ENCODE results near the gene GPR132. TPM values are rescaled to one million over a fixed set of nuclear protein-coding genes. Genes with fewer than 3 reads are reported as not detected.

The GPR132 gene
- total and polyA plus RNA-seq, 5 donors from 2014 or later, result 8.8 to 94.5 (median 17.1) TPM

GRCh38 chr14:105077649-105077995 is 12.4 kb upstream of the GPR132 start:
- H3K4me3 ChIP-seq (ENCODE audit: low read depth, low read length), result no peak overlapping the region
- H3K27me3 Mint-ChIP-seq, result peaks cover 11% of the 10 kb centered on the region
- DNase-seq (no peak), ATAC-seq (ENCODE audit: low read depth in 2 of 2) (no peak)
- H3K36me3 Mint-ChIP-seq, result no peaks in the 10 kb centered on the region
- peak overlapping the region in 2 of 4 donors; percentile 53 to 74 for H3K4me3 Mint-ChIP-seq
- peaks cover 0 to 2% (median 0%) of the 10 kb centered on the region in 7 donors for H3K9me3 Mint-ChIP-seq
- no peaks in the 10 kb centered on the region for H3K36me3 ChIP-seq (ENCODE audit: control insufficient read depth, insufficient read depth, low read length)
- H3K27me3 ChIP-seq (ENCODE audit: control insufficient read depth, insufficient read depth, low read length), result no peaks in the 10 kb centered on the region
- no peaks in the 10 kb centered on the region for H3K9me3 ChIP-seq (ENCODE audit: control insufficient read depth in 2 of 2, low read length in 2 of 2)
- H3K4me1 ChIP-seq (ENCODE audit: control insufficient read depth, insufficient read depth, low read length, poor library complexity, severe bottlenecking), result peaks cover 33% of the 10 kb centered on the region
- H3K27ac ChIP-seq (ENCODE audit: insufficient read depth, low read length, poor library complexity, severe bottlenecking), result no peak overlapping the region
- peaks cover 0 to 39% (median 11%) of the 10 kb centered on the region in 4 donors for H3K4me1 Mint-ChIP-seq
- peak overlapping the region in 1 of 3 donors; percentile 91 for H3K27ac Mint-ChIP-seq

GRCh38 chr14:105076805-105077648 is 11.8 kb upstream of the GPR132 start:
- Histone ChIP-seq H3K4me3 (ENCODE audit: low read depth, low read length) (no peak overlapping the region), H3K27me3 (ENCODE audit: control insufficient read depth, insufficient read depth, low read length) (no peaks in the 10 kb centered on the region), H3K4me1 (ENCODE audit: control insufficient read depth, insufficient read depth, low read length, poor library complexity, severe bottlenecking) (peaks cover 33% of the 10 kb centered on the region), H3K9me3 (ENCODE audit: control insufficient read depth in 2 of 2, low read length in 2 of 2) (no peaks in the 10 kb centered on the region), H3K27ac (ENCODE audit: insufficient read depth, low read length, poor library complexity, severe bottlenecking) (peak overlapping the region; percentile 41), H3K36me3 (ENCODE audit: control insufficient read depth, insufficient read depth, low read length) (no peaks in the 10 kb centered on the region)
- peak; percentile 56 to 78 for ATAC-seq (ENCODE audit: low read depth in 2 of 2)
- peak in 1 of 3 donors; percentile 74 for DNase-seq
- peaks cover 0 to 2% (median 0%) of the 10 kb centered on the region in 7 donors for H3K9me3 Mint-ChIP-seq
- H3K27ac Mint-ChIP-seq, result peak overlapping the region; percentile 84 to 91 (median 91)
- no peaks in the 10 kb centered on the region for H3K36me3 Mint-ChIP-seq
- peak overlapping the region in 3 of 4 donors; percentile 53 to 74 (median 71) for H3K4me3 Mint-ChIP-seq
- peaks cover 0 to 44% (median 12%) of the 10 kb centered on the region in 4 donors for H3K4me1 Mint-ChIP-seq
- peaks cover 15% of the 10 kb centered on the region for H3K27me3 Mint-ChIP-seq

GRCh38 chr14:105076296-105076804 is 11.1 kb upstream of the GPR132 start:
- Histone ChIP-seq H3K27me3 (ENCODE audit: control insufficient read depth, insufficient read depth, low read length) (no peaks in the 10 kb centered on the region), H3K4me1 (ENCODE audit: control insufficient read depth, insufficient read depth, low read length, poor library complexity, severe bottlenecking) (peaks cover 33% of the 10 kb centered on the region), H3K36me3 (ENCODE audit: control insufficient read depth, insufficient read depth, low read length) (no peaks in the 10 kb centered on the region), H3K4me3 (ENCODE audit: low read depth, low read length) (no peak overlapping the region), H3K9me3 (ENCODE audit: control insufficient read depth in 2 of 2, low read length in 2 of 2) (no peaks in the 10 kb centered on the region), H3K27ac (ENCODE audit: insufficient read depth, low read length, poor library complexity, severe bottlenecking) (peak overlapping the region; percentile 41)
- H3K36me3 Mint-ChIP-seq, result no peaks in the 10 kb centered on the region
- H3K27ac Mint-ChIP-seq, result peak overlapping the region; percentile 20 to 91 (median 84)
- no peak for DNase-seq
- H3K27me3 Mint-ChIP-seq, result peaks cover 9% of the 10 kb centered on the region
- H3K4me3 Mint-ChIP-seq, result peak overlapping the region in 3 of 4 donors; percentile 53 to 74 (median 71)
- peaks cover 0 to 2% (median 0%) of the 10 kb centered on the region in 7 donors for H3K9me3 Mint-ChIP-seq
- H3K4me1 Mint-ChIP-seq, result peaks cover 0 to 51% (median 16%) of the 10 kb centered on the region in 4 donors
- no peak for ATAC-seq (ENCODE audit: low read depth in 2 of 2)

GRCh38 chr14:105075379-105076295 is 10.4 kb upstream of the GPR132 start:
- peak overlapping the region in 2 of 3 donors; percentile 51 to 53 for H3K27ac Mint-ChIP-seq
- peak in 1 of 3 donors; percentile 71 for DNase-seq
- no peaks in the 10 kb centered on the region for H3K9me3 Mint-ChIP-seq
- H3K27me3 Mint-ChIP-seq, result peaks cover 5% of the 10 kb centered on the region
- no peak overlapping the region for H3K4me3 ChIP-seq (ENCODE audit: low read depth, low read length)
- H3K9me3 ChIP-seq (ENCODE audit: control insufficient read depth in 2 of 2, low read length in 2 of 2), result no peaks in the 10 kb centered on the region
- peak; percentile 41 to 54 for ATAC-seq (ENCODE audit: low read depth in 2 of 2)
- no peaks in the 10 kb centered on the region for H3K27me3 ChIP-seq (ENCODE audit: control insufficient read depth, insufficient read depth, low read length)
- H3K4me1 Mint-ChIP-seq, result peaks cover 0 to 55% (median 15%) of the 10 kb centered on the region in 4 donors
- H3K27ac ChIP-seq (ENCODE audit: insufficient read depth, low read length, poor library complexity, severe bottlenecking), result peak overlapping the region; percentile 41
- H3K4me1 ChIP-seq (ENCODE audit: control insufficient read depth, insufficient read depth, low read length, poor library complexity, severe bottlenecking), result peaks cover 35% of the 10 kb centered on the region
- H3K4me3 Mint-ChIP-seq, result peak overlapping the region in 2 of 4 donors; percentile 44 to 60
- H3K36me3 ChIP-seq (ENCODE audit: control insufficient read depth, insufficient read depth, low read length), result no peaks in the 10 kb centered on the region
- no peaks in the 10 kb centered on the region for H3K36me3 Mint-ChIP-seq

GRCh38 chr14:105074601-105075053 is 9.4 kb upstream of the GPR132 start:
- H3K4me3 ChIP-seq (ENCODE audit: low read depth, low read length), result no peak overlapping the region
- no peaks in the 10 kb centered on the region for H3K36me3 ChIP-seq (ENCODE audit: control insufficient read depth, insufficient read depth, low read length)
- no peaks in the 10 kb centered on the region for H3K27me3 ChIP-seq (ENCODE audit: control insufficient read depth, insufficient read depth, low read length)
- peaks cover 0 to 62% (median 20%) of the 10 kb centered on the region in 4 donors for H3K4me1 Mint-ChIP-seq
- no peaks in the 10 kb centered on the region for H3K9me3 ChIP-seq (ENCODE audit: control insufficient read depth in 2 of 2, low read length in 2 of 2)
- peak overlapping the region in 1 of 3 donors; percentile 52 for H3K27ac Mint-ChIP-seq
- no peaks in the 10 kb centered on the region for H3K36me3 Mint-ChIP-seq
- peaks cover 45% of the 10 kb centered on the region for H3K4me1 ChIP-seq (ENCODE audit: control insufficient read depth, insufficient read depth, low read length, poor library complexity, severe bottlenecking)
- peak overlapping the region; percentile 14 for H3K27ac ChIP-seq (ENCODE audit: insufficient read depth, low read length, poor library complexity, severe bottlenecking)
- ATAC-seq (ENCODE audit: low read depth in 2 of 2) (no peak), DNase-seq (no peak)
- no peak overlapping the region for H3K4me3 Mint-ChIP-seq
- H3K27me3 Mint-ChIP-seq, result peaks cover 5% of the 10 kb centered on the region
- no peaks in the 10 kb centered on the region for H3K9me3 Mint-ChIP-seq

GRCh38 chr14:105073720-105074600 is 8.7 kb upstream of the GPR132 start:
- H3K27me3 ChIP-seq (ENCODE audit: control insufficient read depth, insufficient read depth, low read length), result no peaks in the 10 kb centered on the region
- H3K4me1 Mint-ChIP-seq, result peaks cover 0 to 66% (median 23%) of the 10 kb centered on the region in 4 donors
- H3K36me3 ChIP-seq (ENCODE audit: control insufficient read depth, insufficient read depth, low read length), result no peaks in the 10 kb centered on the region
- H3K9me3 Mint-ChIP-seq, result no peaks in the 10 kb centered on the region
- no peak for DNase-seq
- H3K27me3 Mint-ChIP-seq, result peaks cover 5% of the 10 kb centered on the region
- H3K4me3 Mint-ChIP-seq, result peak overlapping the region in 2 of 4 donors; percentile 35 to 58
- H3K27ac ChIP-seq (ENCODE audit: insufficient read depth, low read length, poor library complexity, severe bottlenecking), result peak overlapping the region; percentile 14
- no peaks in the 10 kb centered on the region for H3K36me3 Mint-ChIP-seq
- no peaks in the 10 kb centered on the region for H3K9me3 ChIP-seq (ENCODE audit: control insufficient read depth in 2 of 2, low read length in 2 of 2)
- no peak overlapping the region for H3K4me3 ChIP-seq (ENCODE audit: low read depth, low read length)
- H3K27ac Mint-ChIP-seq, result no peak overlapping the region
- peaks cover 46% of the 10 kb centered on the region for H3K4me1 ChIP-seq (ENCODE audit: control insufficient read depth, insufficient read depth, low read length, poor library complexity, severe bottlenecking)
- ATAC-seq (ENCODE audit: low read depth in 2 of 2), result no peak
